IMR-90 (cell line): ENCODE measurements around the gene SNX11. TPM values are rescaled to one million over a fixed set of nuclear protein-coding genes. Genes with fewer than 3 reads are reported as not detected.

Source experiments
- ATAC-seq: fragments of 200-7000 bp; cut with Tn5 transposase; 2 replicates; pipeline ENCODE4 v1.9.1; 2020; ENCODE audit warnings: low read depth, mild to moderate bottlenecking, moderate library complexity
- BruUV-seq: library from RNA; stranded (reverse); fragments of 400-500 nt; replicated peaks from 2 replicates; lab custom pipeline; 2021; lab: Mats Ljungman, UMichigan
- CTCF ChIA-PET: fragments of 300-600 bp; formaldehyde crosslinking; extraction: SDS; loops from one replicate; lab custom pipeline; 2021; ENCODE audit warnings: antibody characterized with exemption; lab: Yijun Ruan, JAX
- POLR2A ChIA-PET: fragments of 300-600 bp; sonication (Branson Sonifier 250); formaldehyde crosslinking; loops from one replicate; lab custom pipeline; 2022; ENCODE audit warnings: antibody characterized with exemption; ENCODE audit not compliant: unreplicated experiment; lab: Charles Lee
- DNase-seq: peaks from one replicate; pipeline ENCODE4 v3.0.0; 2013
- H2AFZ ChIP-seq: replicated peaks from 2 replicates; pipeline ENCODE3; 2013; ENCODE audit warnings: low read length, mild to moderate bottlenecking; ENCODE audit not compliant: poor library complexity
- H2AK5ac ChIP-seq: 2 replicates; pipeline ENCODE4 v1.6.1; 2013; ENCODE audit warnings: low read depth, low read length, inconsistent platforms
- H2AK9ac ChIP-seq: replicated peaks from 2 replicates; pipeline ENCODE3; 2013; ENCODE audit warnings: mild to moderate bottlenecking, low read depth, low read length, moderate library complexity; ENCODE audit not compliant: poor library complexity
- H2BK120ac ChIP-seq: 2 replicates; pipeline ENCODE4 v1.6.1; 2013; ENCODE audit warnings: low read depth, low read length, inconsistent platforms
- H2BK15ac ChIP-seq: 3 replicates; pipeline ENCODE4 v1.6.1; 2013; ENCODE audit warnings: low read depth, low read length, inconsistent platforms
- H2BK20ac ChIP-seq: 2 replicates; pipeline ENCODE4 v1.6.1; 2013; ENCODE audit warnings: low read depth, mild to moderate bottlenecking, inconsistent platforms, low read length, moderate library complexity
- H2BK5ac ChIP-seq: 2 replicates; pipeline ENCODE4 v1.6.1; 2013; ENCODE audit warnings: mild to moderate bottlenecking, low read depth, low read length, inconsistent platforms; ENCODE audit not compliant: poor library complexity, severe bottlenecking
- H3K14ac ChIP-seq: replicated peaks from 2 replicates; pipeline ENCODE4 v1.6.1; 2013; ENCODE audit warnings: low read depth, low read length, inconsistent platforms
- H3K18ac ChIP-seq: 2 replicates; pipeline ENCODE4 v1.6.1; 2013; ENCODE audit warnings: low read depth, low read length, control low read depth
- H3K23ac ChIP-seq: 2 replicates; pipeline ENCODE4 v1.6.1; 2013; ENCODE audit warnings: low read depth, low read length, inconsistent platforms
- H3K27ac ChIP-seq: 2 replicates; pipeline ENCODE4 v1.5.1; 2013; ENCODE audit warnings: mild to moderate bottlenecking, control low read depth, low read length; ENCODE audit not compliant: insufficient read depth
- H3K27me3 ChIP-seq: 2 replicates; pipeline ENCODE4 v1.6.1; 2013; ENCODE audit warnings: low read length; ENCODE audit not compliant: control insufficient read depth, insufficient read depth
- H3K36me3 ChIP-seq: 2 replicates; pipeline ENCODE4 v1.6.1; 2013; ENCODE audit warnings: low read length, mixed read lengths; ENCODE audit not compliant: control insufficient read depth, insufficient read depth
- H3K4ac ChIP-seq: 2 replicates; pipeline ENCODE4 v1.6.1; 2013; ENCODE audit warnings: low read depth, low read length, inconsistent platforms
- H3K4me1 ChIP-seq: 2 replicates; pipeline ENCODE4 v1.6.1; 2013; ENCODE audit warnings: low read length, mixed read lengths; ENCODE audit not compliant: control insufficient read depth, insufficient read depth
- H3K4me2 ChIP-seq: 2 replicates; pipeline ENCODE4 v1.6.1; 2013; ENCODE audit warnings: low read depth, mild to moderate bottlenecking, control low read depth, low read length, moderate library complexity
- H3K4me3 ChIP-seq: 2 replicates; pipeline ENCODE4 v1.5.1; 2013; ENCODE audit warnings: low read depth, mild to moderate bottlenecking, control low read depth, low read length, moderate library complexity; ENCODE audit not compliant: insufficient read depth
- H3K56ac ChIP-seq: 2 replicates; pipeline ENCODE4 v1.6.1; 2013; ENCODE audit warnings: low read length, inconsistent platforms; ENCODE audit not compliant: insufficient read depth; ENCODE audit errors: extremely low read depth
- H3K79me1 ChIP-seq, 2 experiments: 2 replicates each; pipeline ENCODE4 v1.6.1; 2013; ENCODE audit warnings: low read length in 2 of 2, inconsistent platforms in 1 of 2, low read depth in 1 of 2
- H3K9ac ChIP-seq: 2 replicates; pipeline ENCODE4 v1.6.1; 2013; ENCODE audit warnings: low read depth, low read length, control low read depth
- H3K9me1 ChIP-seq: 2 replicates; pipeline ENCODE4 v1.6.1; 2013; ENCODE audit warnings: low read length, inconsistent platforms; ENCODE audit not compliant: insufficient read depth
- H3K9me3 ChIP-seq: 2 replicates; pipeline ENCODE4 v1.6.1; 2013; ENCODE audit warnings: low read length; ENCODE audit not compliant: control insufficient read depth, insufficient read depth
- H4K20me1 ChIP-seq: 2 replicates; pipeline ENCODE4 v1.6.1; 2013; ENCODE audit warnings: low read length, inconsistent platforms; ENCODE audit not compliant: insufficient read depth
- H4K5ac ChIP-seq: 2 replicates; pipeline ENCODE4 v1.6.1; 2013; ENCODE audit warnings: mild to moderate bottlenecking, low read depth, low read length, control low read depth
- H4K8ac ChIP-seq, 2 experiments: 2 replicates each; pipeline ENCODE4 v1.6.1; 2013; ENCODE audit warnings: low read depth in 2 of 2, low read length in 2 of 2, control low read depth in 1 of 2, inconsistent platforms in 1 of 2
- H4K91ac ChIP-seq: 2 replicates; pipeline ENCODE4 v1.6.1; 2013; ENCODE audit warnings: low read depth, low read length, inconsistent platforms; ENCODE audit not compliant: insufficient read depth
- CTCF ChIP-seq: conservative IDR thresholded peaks from 2 replicates; pipeline ENCODE4 v1.5.1; 2012; ENCODE audit warnings: mild to moderate bottlenecking, low read depth, low read length, improper control_type of control experiment
- MAFK ChIP-seq: IDR thresholded peaks from 2 replicates; pipeline ENCODE4 v1.6.1; 2012; ENCODE audit warnings: low read depth, low read length, improper control_type of control experiment
- WGBS, 2 experiments: methylation state at CpG; one replicate each; pipeline versions ENCODE4 v1.1.5 to v1.1.7; 2013; ENCODE audit warnings: missing lambda C conversion rate in 2 of 2; ENCODE audit not compliant: insufficient read length in 1 of 2; ENCODE audit errors: extremely low coverage in 2 of 2; 5-methylcytosine and 5-hydroxymethylcytosine counted together
- dilution Hi-C: fragments of 300-500 bp; cut with HindIII; formaldehyde crosslinking; loops from one replicate; pipeline ENCODE4 v1.14.3; 2018; ENCODE audit warnings: low sequenced_read_pairs; ENCODE audit not compliant: unreplicated experiment
- in situ Hi-C: fragments of 300-500 bp; cut with MboI; formaldehyde crosslinking; loops from 3 replicates; pipeline ENCODE4 v1.14.3; 2019; ENCODE audit warnings: low sequenced_read_pairs, inconsistent platforms, mixed read lengths
- intact Hi-C: fragments of 100-400 bp; cut with micrococcal nuclease; formaldehyde crosslinking; loops from 2 replicates; pipeline ENCODE4 v1.10.0; 2022
- polyA plus RNA-seq, 3 experiments: library from polyadenylated mRNA; depleted of rRNA; stranded (reverse); fragments of >200 nt; gene quantifications; 2 replicates each; pipeline ENCODE4 v1.2.3, GENCODE V29; 2012; ENCODE audit warnings: low replicate concordance in 1 of 3
- total RNA-seq: library from RNA; depleted of rRNA; stranded (reverse); fragments of >200 nt; gene quantifications from 2 replicates; pipeline ENCODE4 v1.2.3, GENCODE V29; 2012

SNX11 gene
- total and polyA plus RNA-seq, 2 of the 4 experiments (the other 2 are of a cell fraction): 14.7 to 16.9 TPM

- Histone ChIP-seq H2AK5ac (no peak overlapping the region), H2BK20ac (no peak overlapping the region), H3K4ac (no peak overlapping the region), H3K18ac (no peak overlapping the region), H3K4me2 (no peak overlapping the region), H2AK9ac (no peak overlapping the region), H3K36me3 (peaks cover 2% of the 10 kb centered on the region; the same call in 1 of the 2 replicates), H2BK120ac (no peak overlapping the region), H2BK15ac (no peak overlapping the region), H3K9me3 (no peaks in the 10 kb centered on the region), H2BK5ac (no peak overlapping the region), H3K9me1 (no peaks in the 10 kb centered on the region; the same call in none of the 2 replicates), H4K5ac (no peak overlapping the region), H3K9ac (no peak overlapping the region), H3K27me3 (no peaks in the 10 kb centered on the region), H4K8ac (no peak overlapping the region), H2AFZ (no peak overlapping the region), H3K23ac (0 out of 2 replicates have a peak overlapping the region, but pooled peaks have one; percentile 38), H4K91ac (no peak overlapping the region), H3K4me1 (peaks cover 4% of the 10 kb centered on the region; the same call in 1 of the 2 replicates), H3K27ac (no peak overlapping the region), H3K56ac (no peak overlapping the region), H3K14ac (no peak overlapping the region), H3K4me3 (no peak overlapping the region), H4K20me1 (peaks cover 55% of the 10 kb centered on the region), H3K79me1 (peaks cover 2 to 61% of the 10 kb centered on the region in 2 experiments; a peak in 3 of 4 replicates)
- dilution Hi-C loops: no loop called here
- no TSS peak for BruUV-seq
- TF ChIP-seq MAFK (peak; percentile 59), CTCF (no peak)
- in situ Hi-C loops: no loop called here
- no CpG with 5 or more reads among the region's 2 CpGs for WGBS, 2 experiments
- intact Hi-C loops: no loop called here
- DNase-seq (no peak), ATAC-seq (no peak)
- ChIA-PET CTCF (interaction anchor here (0.6 kb wide), 1 partner anchor 593 kb away, joined by 3 read pairs; no protein-coding TSS in a partner anchor), POLR2A (no interaction called here)
Observed at GRCh38 chr17:48084932-48085331, 22.6 kb upstream of the SNX11 start.
